Choroid plexus epithelial cell (primary cell): ENCODE data around the gene HAGHL.

Experiments
- DNase-seq: peaks from one replicate; pipeline ENCODE4 v3.0.0-alpha.2; 2010; ENCODE audit warnings: low read depth
- H3K4me3 ChIP-seq: 2 replicates; pipeline ENCODE4 v1.5.1; 2011; ENCODE audit warnings: low read depth, mild to moderate bottlenecking, control low read depth, low read length, moderate library complexity
- TF ChIP-seq, protein P1 (sequence below): conservative IDR thresholded peaks from 2 replicates; pipeline ENCODE4 v1.5.1; 2011; ENCODE audit warnings: low read depth, mild to moderate bottlenecking, control low read depth, inconsistent platforms, low read length, moderate library complexity

HAGHL gene

DNA sequence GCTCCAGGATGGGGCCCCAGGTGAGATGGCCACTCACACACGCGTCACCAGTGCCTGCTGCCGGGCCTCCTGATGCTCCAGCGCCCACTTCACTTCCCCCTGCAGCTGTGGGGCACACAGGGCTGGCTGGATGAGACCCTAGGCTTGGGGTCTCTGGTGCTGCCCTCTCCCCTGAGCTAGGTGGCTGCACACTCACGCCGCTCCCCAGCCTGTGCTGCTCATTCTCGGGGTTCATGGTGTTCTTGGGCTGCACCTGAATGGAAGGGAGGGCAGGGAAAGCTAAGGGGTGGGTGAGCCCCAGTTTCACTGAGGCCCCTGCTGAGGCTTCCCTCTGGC is 1.9 kb upstream of the HAGHL start:
- TF ChIP-seq, protein P1, sequence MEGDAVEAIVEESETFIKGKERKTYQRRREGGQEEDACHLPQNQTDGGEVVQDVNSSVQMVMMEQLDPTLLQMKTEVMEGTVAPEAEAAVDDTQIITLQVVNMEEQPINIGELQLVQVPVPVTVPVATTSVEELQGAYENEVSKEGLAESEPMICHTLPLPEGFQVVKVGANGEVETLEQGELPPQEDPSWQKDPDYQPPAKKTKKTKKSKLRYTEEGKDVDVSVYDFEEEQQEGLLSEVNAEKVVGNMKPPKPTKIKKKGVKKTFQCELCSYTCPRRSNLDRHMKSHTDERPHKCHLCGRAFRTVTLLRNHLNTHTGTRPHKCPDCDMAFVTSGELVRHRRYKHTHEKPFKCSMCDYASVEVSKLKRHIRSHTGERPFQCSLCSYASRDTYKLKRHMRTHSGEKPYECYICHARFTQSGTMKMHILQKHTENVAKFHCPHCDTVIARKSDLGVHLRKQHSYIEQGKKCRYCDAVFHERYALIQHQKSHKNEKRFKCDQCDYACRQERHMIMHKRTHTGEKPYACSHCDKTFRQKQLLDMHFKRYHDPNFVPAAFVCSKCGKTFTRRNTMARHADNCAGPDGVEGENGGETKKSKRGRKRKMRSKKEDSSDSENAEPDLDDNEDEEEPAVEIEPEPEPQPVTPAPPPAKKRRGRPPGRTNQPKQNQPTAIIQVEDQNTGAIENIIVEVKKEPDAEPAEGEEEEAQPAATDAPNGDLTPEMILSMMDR, result no peak
- H3K4me3 ChIP-seq, result no peak overlapping the region
- DNase-seq, result no peak

DNA sequence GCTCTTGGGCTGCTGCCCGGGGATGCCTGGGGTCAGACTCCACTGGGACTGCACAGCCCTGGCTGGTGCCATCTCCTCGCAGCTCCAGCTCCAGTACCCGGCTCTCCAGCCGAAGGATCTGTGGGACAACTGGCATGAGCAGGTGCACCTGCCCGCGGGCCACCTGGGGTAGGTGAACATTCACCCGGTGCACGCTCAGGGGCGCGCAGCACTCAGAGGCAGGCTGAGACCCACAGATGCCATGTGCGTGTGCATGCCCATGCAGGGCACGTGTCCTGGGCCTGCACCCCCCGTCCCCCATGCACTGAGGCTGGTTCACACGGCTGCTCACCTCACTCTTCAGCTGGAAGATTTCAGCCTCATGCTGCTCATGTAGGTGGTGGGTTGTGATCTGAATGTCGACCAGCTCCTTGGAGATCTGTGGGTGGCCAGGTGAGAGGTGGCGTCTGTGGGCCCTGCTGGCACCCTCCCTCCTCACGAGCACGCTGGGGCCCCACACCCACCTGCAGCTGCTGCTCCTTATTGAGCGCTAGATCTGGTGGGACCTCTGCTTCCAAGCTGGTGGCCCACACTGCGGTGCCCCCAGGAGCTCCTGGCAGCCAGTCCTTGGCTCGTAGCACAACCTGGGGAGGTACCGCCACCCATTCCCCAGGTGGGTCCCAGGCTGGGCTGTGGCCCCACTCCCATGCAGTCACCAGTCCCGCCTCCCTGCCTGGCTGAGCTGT is 1.3 kb upstream of the HAGHL start:
- no peak overlapping the region for H3K4me3 ChIP-seq
- no peak for DNase-seq
- TF ChIP-seq, protein P1, result no peak

DNA sequence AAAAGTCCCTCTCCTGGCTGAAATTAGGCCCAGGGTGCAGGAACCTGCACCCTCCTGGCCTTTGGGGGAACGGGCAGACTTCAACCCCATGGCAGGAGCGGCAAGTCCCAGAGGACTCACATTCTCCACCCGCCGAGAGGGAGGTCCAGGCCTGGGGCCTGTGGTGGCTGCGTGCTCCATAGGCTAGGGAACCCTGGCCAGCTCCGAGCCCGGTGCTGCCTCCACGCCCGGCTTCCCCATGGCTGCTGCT is 793 bp upstream of the HAGHL start:
- DNase-seq, result no peak
- no peak overlapping the region for H3K4me3 ChIP-seq
- TF ChIP-seq, protein P1, result no peak

DNA sequence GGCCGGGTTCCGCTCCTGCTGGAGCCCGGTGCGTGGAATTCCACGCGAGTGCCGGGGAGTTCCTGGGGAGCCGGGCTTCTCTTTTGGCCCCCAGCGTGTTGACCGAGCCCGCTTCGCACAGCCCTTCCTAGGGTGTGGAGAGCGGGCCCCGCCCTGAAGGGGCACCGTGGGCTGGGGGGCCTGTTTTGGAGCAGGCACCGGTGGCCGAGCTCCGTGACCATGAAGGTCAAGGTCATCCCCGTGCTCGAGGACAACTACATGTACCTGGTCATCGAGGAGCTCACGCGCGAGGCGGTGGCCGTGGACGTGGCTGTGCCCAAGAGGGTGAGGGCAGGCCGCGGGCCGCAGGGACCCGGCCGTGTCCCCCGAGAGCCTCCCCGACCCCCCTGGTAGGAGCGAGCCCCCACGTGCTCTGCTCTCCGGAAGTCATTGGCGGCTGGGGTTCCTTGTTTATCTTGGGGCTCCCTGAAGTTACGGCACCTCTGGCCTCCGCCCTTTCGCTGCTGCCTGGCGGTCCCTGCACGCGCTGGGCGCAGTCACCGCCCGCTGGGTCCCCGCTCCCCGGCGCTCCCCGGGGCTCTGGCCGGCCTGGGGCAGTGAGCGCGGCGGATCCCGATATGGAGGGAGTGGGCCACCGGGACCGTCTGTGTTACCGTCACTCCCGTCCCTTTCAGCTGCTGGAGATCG is 528 bp downstream of the HAGHL start:
- TF ChIP-seq, protein P1, result no peak

DNA sequence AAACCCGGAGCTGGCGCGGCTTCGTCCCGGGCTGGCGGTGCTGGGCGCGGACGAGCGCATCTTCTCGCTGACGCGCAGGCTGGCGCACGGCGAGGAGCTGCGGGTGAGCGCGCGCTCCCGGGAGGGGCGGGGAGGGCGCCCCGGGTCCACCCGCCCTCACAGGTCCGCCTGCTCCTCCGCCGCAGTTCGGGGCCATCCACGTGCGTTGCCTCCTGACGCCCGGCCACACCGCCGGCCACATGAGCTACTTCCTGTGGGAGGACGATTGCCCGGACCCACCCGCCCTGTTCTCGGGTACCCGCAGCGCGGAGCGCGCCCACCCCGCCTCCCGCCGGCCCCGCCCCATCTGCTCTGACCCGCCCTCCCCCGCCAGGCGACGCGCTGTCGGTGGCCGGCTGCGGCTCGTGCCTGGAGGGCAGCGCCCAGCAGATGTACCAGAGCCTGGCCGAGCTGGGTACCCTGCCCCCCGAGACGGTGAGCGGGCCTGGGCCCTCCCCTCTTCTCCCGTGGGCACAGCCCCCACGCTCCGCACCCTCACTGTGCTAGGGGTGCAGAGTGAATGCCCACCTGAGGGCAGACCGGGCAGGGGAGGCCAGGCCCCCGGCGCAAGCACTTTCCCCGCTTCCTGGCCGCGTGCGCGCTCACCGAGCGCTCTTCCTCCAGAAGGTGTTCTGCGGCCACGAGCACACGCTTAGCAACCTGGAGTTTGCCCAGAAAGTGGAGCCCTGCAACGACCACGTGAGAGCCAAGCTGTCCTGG is 1.4 kb downstream of the HAGHL start:
- peak; percentile 86 for DNase-seq
- TF ChIP-seq, protein P1, result no peak
- peak overlapping the region; percentile 68 for H3K4me3 ChIP-seq

More for the DNA sequence above, 528 bp downstream of the HAGHL start:
- H3K4me3 ChIP-seq, result peak overlapping the region; percentile 68
- no peak for DNase-seq

DNA sequence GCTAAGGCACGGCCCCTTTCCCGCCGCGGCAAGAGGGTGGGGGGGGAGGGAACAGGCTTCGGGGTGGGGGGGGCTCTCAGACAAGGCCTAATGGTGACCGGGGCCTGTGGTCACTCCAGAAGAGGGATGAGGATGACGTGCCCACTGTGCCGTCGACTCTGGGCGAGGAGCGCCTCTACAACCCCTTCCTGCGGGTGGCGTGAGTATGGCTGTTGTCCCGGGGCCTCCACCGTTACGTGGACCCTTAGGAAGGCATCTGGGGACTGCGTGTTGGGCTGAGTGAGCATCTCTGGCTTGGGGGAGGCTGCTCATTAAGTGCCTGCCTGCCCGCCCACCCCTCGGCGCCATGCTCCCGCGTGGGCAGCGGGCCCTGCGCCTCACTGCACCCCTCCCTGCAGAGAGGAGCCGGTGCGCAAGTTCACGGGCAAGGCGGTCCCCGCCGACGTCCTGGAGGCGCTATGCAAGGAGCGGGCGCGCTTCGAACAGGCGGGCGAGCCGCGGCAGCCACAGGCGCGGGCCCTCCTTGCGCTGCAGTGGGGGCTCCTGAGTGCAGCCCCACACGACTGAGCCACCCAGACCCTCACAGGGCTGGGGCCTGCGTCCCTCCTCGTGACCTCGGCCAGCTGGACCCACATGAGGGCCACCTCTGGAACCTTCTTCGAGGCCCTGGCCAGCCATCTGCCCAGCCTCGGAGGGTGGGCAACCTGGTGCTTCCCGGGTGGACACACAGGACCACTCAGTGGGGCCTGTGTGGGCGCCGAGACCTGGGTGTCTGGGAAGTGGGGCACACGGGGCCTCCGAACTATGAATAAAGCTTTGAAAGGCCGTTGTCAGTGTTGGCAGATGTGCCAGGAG is 2.2 kb downstream of the HAGHL start:
- H3K4me3 ChIP-seq, result peak overlapping the region; percentile 68
- DNase-seq, result no peak
- TF ChIP-seq, protein P1, result no peak
